Measurements from ENCODE around the gene DNAH6.
"Not testable (repeated sequence)": the region's sequence is repeated elsewhere in the genome, so short reads cannot be mapped to it uniquely, and the experiment has no call there.

The DNAH6 gene

GRCh38 chr2:84770280-84770679, 254.0 kb downstream of the DNAH6 start:
- DNase-seq (no peak), ATAC-seq (ENCODE audit: insufficient read depth, low read depth) (no peak)
- Histone ChIP-seq H3K36me3 (ENCODE audit: insufficient read depth, low read length) (no peaks in the 10 kb centered on the region), H2AFZ (ENCODE audit: low read depth, low read length) (no peak overlapping the region), H3K27me3 (ENCODE audit: insufficient read depth, low read length, poor library complexity) (no peaks in the 10 kb centered on the region), H3K9me3 (ENCODE audit: insufficient read depth, low read length, severe bottlenecking) (peaks cover 4% of the 10 kb centered on the region), H4K20me1 (ENCODE audit: insufficient read depth, low read length) (no peaks in the 10 kb centered on the region), H3K4me3 (ENCODE audit: low read depth in 1 of 2, low read length in 2 of 2) (no peak overlapping the region), H3K4me1 (ENCODE audit: insufficient read depth, low read length) (no peaks in the 10 kb centered on the region), H3K27ac (ENCODE audit: low read length) (no peak overlapping the region), H3K79me2 (ENCODE audit: insufficient read depth, low read length) (no peaks in the 10 kb centered on the region), H3K9ac (ENCODE audit: low read depth, low read length) (no peak overlapping the region), H3K4me2 (ENCODE audit: insufficient read depth, low read length) (no peak overlapping the region)
- TF ChIP-seq EZH2 (IDR thresholded peaks at IDR 0.05; ENCODE audit: borderline replicate concordance, low read depth, low read length, severe bottlenecking), result no peak
- TF ChIP-seq CTCF (IDR thresholded peaks at IDR 0.05; ENCODE audit: borderline replicate concordance, extremely low read depth, low read length, poor library complexity, severe bottlenecking), result no peak

- H3K36me3 ChIP-seq (ENCODE audit: insufficient read depth, low read length), result no peaks in the 10 kb centered on the region
- H3K4me2 ChIP-seq (ENCODE audit: insufficient read depth, low read length), result no peak overlapping the region
- no peaks in the 10 kb centered on the region for H3K4me1 ChIP-seq (ENCODE audit: insufficient read depth, low read length)
- no peaks in the 10 kb centered on the region for H4K20me1 ChIP-seq (ENCODE audit: insufficient read depth, low read length)
- no peak overlapping the region for H3K27ac ChIP-seq (ENCODE audit: low read length)
- no peaks in the 10 kb centered on the region for H3K27me3 ChIP-seq (ENCODE audit: insufficient read depth, low read length, poor library complexity)
- DNase-seq, result no peak
- H2AFZ ChIP-seq (ENCODE audit: low read depth, low read length), result no peak overlapping the region
- H3K9ac ChIP-seq (ENCODE audit: low read depth, low read length), result no peak overlapping the region
- no peak for TF ChIP-seq EZH2 (IDR thresholded peaks at IDR 0.05; ENCODE audit: borderline replicate concordance, low read depth, low read length, severe bottlenecking)
- TF ChIP-seq CTCF (IDR thresholded peaks at IDR 0.05; ENCODE audit: borderline replicate concordance, extremely low read depth, low read length, poor library complexity, severe bottlenecking), result no peak
- H3K4me3 ChIP-seq (ENCODE audit: low read depth in 1 of 2, low read length in 2 of 2), result no peak overlapping the region
- H3K9me3 ChIP-seq (ENCODE audit: insufficient read depth, low read length, severe bottlenecking), result peaks cover 4% of the 10 kb centered on the region
- ATAC-seq (ENCODE audit: insufficient read depth, low read depth), result no peak
- H3K79me2 ChIP-seq (ENCODE audit: insufficient read depth, low read length), result no peaks in the 10 kb centered on the region
Measured at GRCh38 chr2:84771251-84771650, 255.0 kb downstream of the DNAH6 start.

GRCh38 chr2:84773562-84773961, 257.3 kb downstream of the DNAH6 start:
- not testable (repeated sequence) for H3K9me3 ChIP-seq (ENCODE audit: insufficient read depth, low read length, severe bottlenecking); H2AFZ ChIP-seq (ENCODE audit: low read depth, low read length); H3K4me2 ChIP-seq (ENCODE audit: insufficient read depth, low read length); H3K4me1 ChIP-seq (ENCODE audit: insufficient read depth, low read length); DNase-seq; H3K27me3 ChIP-seq (ENCODE audit: insufficient read depth, low read length, poor library complexity); H3K27ac ChIP-seq (ENCODE audit: low read length); H3K4me3 ChIP-seq (ENCODE audit: low read depth in 1 of 2, low read length in 2 of 2); H3K79me2 ChIP-seq (ENCODE audit: insufficient read depth, low read length); H3K9ac ChIP-seq (ENCODE audit: low read depth, low read length); H3K36me3 ChIP-seq (ENCODE audit: insufficient read depth, low read length); H4K20me1 ChIP-seq (ENCODE audit: insufficient read depth, low read length); ATAC-seq (ENCODE audit: insufficient read depth, low read depth)

- H3K4me1 ChIP-seq (ENCODE audit: insufficient read depth, low read length), result no peaks in the 10 kb centered on the region
- H3K27me3 ChIP-seq (ENCODE audit: insufficient read depth, low read length, poor library complexity), result no peaks in the 10 kb centered on the region
- H3K79me2 ChIP-seq (ENCODE audit: insufficient read depth, low read length), result no peaks in the 10 kb centered on the region
- TF ChIP-seq EZH2 (IDR thresholded peaks at IDR 0.05; ENCODE audit: borderline replicate concordance, low read depth, low read length, severe bottlenecking), result no peak
- no peak for TF ChIP-seq CTCF (IDR thresholded peaks at IDR 0.05; ENCODE audit: borderline replicate concordance, extremely low read depth, low read length, poor library complexity, severe bottlenecking)
- DNase-seq (no peak), ATAC-seq (ENCODE audit: insufficient read depth, low read depth) (no peak)
- H3K27ac ChIP-seq (ENCODE audit: low read length), result no peak overlapping the region
- H3K9me3 ChIP-seq (ENCODE audit: insufficient read depth, low read length, severe bottlenecking), result peaks cover 4% of the 10 kb centered on the region
- H3K4me2 ChIP-seq (ENCODE audit: insufficient read depth, low read length), result no peak overlapping the region
- no peak overlapping the region for H2AFZ ChIP-seq (ENCODE audit: low read depth, low read length)
- H3K4me3 ChIP-seq (ENCODE audit: low read depth in 1 of 2, low read length in 2 of 2), result no peak overlapping the region
- H3K9ac ChIP-seq (ENCODE audit: low read depth, low read length), result no peak overlapping the region
- H4K20me1 ChIP-seq (ENCODE audit: insufficient read depth, low read length), result no peaks in the 10 kb centered on the region
- no peaks in the 10 kb centered on the region for H3K36me3 ChIP-seq (ENCODE audit: insufficient read depth, low read length)
Measured at GRCh38 chr2:84776011-84776410, 259.7 kb downstream of the DNAH6 start.

Measured in DND-41 (cell line).